C4-2B (cell line): ENCODE data around the gene HSP90AA1.

Source experiments
- H3K27ac ChIP-seq: fragments of 450-650 bp; 2 replicates; pipeline ENCODE4 v1.5.1; 2017
- CTCF ChIP-seq: fragments of 450-650 bp; conservative IDR thresholded peaks from 2 replicates; pipeline ENCODE4 v1.5.1; 2017; ENCODE audit warnings: mild to moderate bottlenecking
- ZFX ChIP-seq: fragments of 450-650 bp; IDR thresholded peaks from 2 replicates; pipeline ENCODE4 v1.6.1; 2017

HSP90AA1 gene

GRCh38 chr14:102058961-102059360 is 27.9 kb downstream of the HSP90AA1 start:
- no peak for TF ChIP-seq ZFX
- TF ChIP-seq CTCF = no peak
- no peak overlapping the region for H3K27ac ChIP-seq

- TF ChIP-seq CTCF (no peak), ZFX (no peak)
These were observed 28.7 kb downstream of the HSP90AA1 start for GRCh38 chr14:102058146-102058545.

GRCh38 chr14:102057480-102058114 is 29.2 kb downstream of the HSP90AA1 start:
- TF ChIP-seq ZFX (no peak), CTCF (no peak)
- no peak overlapping the region for H3K27ac ChIP-seq

More at GRCh38 chr14:102058146-102058545, 28.7 kb downstream of the HSP90AA1 start:
- H3K27ac ChIP-seq = no peak overlapping the region

- TF ChIP-seq ZFX = no peak
- TF ChIP-seq CTCF = no peak
- H3K27ac ChIP-seq = no peak overlapping the region
These were observed 30.0 kb downstream of the HSP90AA1 start for GRCh38 chr14:102056694-102057442.

GRCh38 chr14:102055181-102055901 is 31.5 kb downstream of the HSP90AA1 start:
- H3K27ac ChIP-seq = no peak overlapping the region
- TF ChIP-seq ZFX (no peak), CTCF (no peak)

GRCh38 chr14:102052522-102052921 is 34.3 kb downstream of the HSP90AA1 start:
- H3K27ac ChIP-seq = no peak overlapping the region
- TF ChIP-seq ZFX (no peak), CTCF (no peak)

GRCh38 chr14:102050625-102051024 is 36.2 kb downstream of the HSP90AA1 start:
- no peak overlapping the region for H3K27ac ChIP-seq
- TF ChIP-seq ZFX (no peak), CTCF (no peak)
